HG03097 (cell line): Measurements from ENCODE around the gene SLU7.

Experiments
- ATAC-seq: cut with Tn5 transposase; IDR thresholded peaks from one replicate; pipeline ENCODE4 v1.9.1; 2021; ENCODE audit not compliant: unreplicated experiment, low FRiP score

SLU7 gene

DNA sequence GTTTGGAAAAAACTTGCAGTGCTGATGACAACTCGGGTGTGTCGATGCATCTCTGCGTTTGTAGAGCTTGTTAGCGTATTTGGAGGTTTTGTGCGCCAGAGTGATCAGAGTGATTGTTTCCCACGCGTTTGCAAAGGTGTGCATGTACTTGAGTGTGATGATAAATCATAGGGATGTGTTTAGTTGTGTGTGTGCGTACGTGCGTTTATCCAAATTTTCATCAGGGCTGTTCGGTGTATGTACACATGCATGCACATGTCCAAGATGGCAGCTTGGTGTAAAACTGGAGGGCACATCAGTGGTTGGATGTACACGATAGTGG, 48.2 kb downstream of the SLU7 start:
- no peak for ATAC-seq

- ATAC-seq: no peak
These were observed 48.7 kb downstream of the SLU7 start, which contains the start of gene C1QTNF2 for GRCh38 chr5:160369990-160370712. Gene C1QTNF2, minus strand, starts transcription at chr5:160370626. Its CDS starts 15,615 bp downstream, at chr5:160355011.

DNA sequence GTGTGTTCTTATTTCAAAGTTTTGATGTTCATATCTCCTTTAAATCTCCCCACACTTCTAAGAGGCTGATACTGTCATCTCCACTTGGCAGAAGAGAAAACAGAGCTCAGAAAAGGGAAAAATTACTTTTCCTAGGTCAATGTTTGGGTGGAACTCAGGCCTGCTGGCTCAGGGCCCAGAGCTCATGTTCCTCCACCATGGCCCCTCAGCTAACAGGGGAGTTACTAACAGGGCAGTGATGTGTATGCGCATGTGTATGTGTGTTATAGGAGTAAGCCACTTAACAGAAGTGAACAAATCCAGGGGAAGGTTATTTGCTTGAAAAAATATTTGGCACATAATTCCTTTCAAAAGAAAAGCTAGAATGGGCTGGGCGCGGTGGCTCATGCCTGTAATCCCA, 51.0 kb downstream of the SLU7 start:
- no peak for ATAC-seq

DNA sequence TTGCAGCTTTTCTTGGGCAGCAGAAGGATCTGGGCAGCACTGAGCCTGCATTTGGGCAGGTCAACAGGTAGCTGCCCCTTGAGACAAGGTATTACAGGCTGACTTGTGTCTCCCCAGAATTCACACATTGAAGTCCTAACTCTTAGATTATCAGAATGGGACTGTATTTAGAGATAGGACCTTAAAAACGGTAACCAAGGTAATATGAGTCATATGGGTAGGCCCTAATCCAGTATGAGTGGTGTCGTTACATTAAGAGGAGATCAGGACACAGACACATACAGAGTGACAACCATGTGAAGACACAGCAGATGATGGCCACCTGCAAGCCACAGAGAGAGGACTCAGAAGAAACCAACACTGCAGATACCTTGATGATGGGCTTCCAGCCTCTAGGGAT, 51.6 kb downstream of the SLU7 start:
- ATAC-seq: no peak

- no peak for ATAC-seq
These were observed 52.7 kb downstream of the SLU7 start for GRCh38 chr5:160366230-160366629.

- no peak for ATAC-seq
These were observed 55.1 kb downstream of the SLU7 start for GRCh38 chr5:160363660-160364395.

GRCh38 chr5:160363211-160363610, 55.7 kb downstream of the SLU7 start:
- ATAC-seq: no peak

GRCh38 chr5:160361624-160362228, 57.2 kb downstream of the SLU7 start:
- no peak for ATAC-seq

- no peak for ATAC-seq
These were observed 58.6 kb downstream of the SLU7 start for GRCh38 chr5:160360310-160360709.

GRCh38 chr5:160359816-160360215, 59.1 kb downstream of the SLU7 start:
- no peak for ATAC-seq

DNA sequence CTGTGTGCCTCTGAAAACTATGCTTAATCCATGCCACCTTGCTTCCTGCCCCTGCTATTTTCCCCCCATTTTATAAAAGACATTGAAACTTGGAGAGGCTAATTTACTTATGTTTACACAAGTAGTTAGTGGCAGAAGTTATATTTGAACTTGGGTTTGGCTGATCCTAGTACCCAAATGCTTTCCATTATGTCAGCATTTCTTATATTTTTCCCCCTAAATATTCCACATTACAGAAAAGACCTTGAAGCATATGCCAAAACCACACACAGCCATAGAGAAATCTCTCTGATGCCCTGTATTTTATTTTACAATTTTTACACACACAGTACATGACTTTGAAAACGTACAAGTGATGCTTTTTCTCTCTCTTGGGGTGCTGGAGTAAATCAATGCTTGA, 59.6 kb downstream of the SLU7 start:
- no peak for ATAC-seq

DNA sequence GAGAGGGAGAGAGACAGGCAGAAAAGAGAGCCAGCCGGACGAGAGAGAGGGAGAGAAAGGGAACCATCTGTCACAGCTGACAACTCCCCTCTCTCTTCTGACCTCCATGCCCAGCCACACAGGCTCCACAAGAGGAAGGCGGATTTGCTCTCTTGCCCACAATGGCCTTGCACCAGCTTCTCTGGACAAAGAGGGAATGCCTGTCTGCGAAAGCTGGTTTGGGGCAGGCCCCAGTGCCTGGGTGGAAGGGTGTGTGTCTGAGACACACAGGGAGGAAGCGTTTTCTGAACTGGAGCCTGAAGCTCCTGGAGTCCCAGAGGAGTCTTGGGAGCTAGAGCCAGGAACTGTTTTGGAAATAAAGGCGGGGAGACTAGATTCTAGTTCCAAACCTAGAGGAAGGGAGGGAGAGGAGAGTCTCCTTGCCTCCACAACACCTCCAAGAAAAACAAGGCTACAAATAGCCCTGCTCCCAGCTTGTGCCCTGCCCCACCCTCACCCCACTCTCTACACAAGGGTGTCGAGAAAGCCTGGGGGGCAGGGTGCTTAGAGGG, 60.9 kb downstream of the SLU7 start:
- ATAC-seq: no peak

DNA sequence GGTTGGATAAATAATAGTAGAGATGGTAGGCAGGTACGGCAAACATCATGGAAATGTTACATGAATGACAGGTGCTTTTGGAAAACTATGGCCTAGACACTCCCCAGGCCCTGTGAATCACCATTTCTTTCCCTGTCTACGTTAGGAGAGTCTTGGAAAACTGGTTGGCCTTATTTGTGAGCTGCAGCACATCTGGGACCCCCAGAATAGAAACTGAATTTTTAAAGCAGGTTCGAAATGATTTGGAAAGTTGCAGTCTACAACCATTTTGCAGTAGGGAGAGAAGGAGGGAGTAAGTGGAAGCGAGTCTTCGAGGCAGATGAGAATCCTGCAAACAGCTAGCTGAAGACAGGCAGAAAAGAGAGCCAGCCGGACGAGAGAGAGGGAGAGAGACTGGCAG, 61.5 kb downstream of the SLU7 start:
- ATAC-seq: no peak

DNA sequence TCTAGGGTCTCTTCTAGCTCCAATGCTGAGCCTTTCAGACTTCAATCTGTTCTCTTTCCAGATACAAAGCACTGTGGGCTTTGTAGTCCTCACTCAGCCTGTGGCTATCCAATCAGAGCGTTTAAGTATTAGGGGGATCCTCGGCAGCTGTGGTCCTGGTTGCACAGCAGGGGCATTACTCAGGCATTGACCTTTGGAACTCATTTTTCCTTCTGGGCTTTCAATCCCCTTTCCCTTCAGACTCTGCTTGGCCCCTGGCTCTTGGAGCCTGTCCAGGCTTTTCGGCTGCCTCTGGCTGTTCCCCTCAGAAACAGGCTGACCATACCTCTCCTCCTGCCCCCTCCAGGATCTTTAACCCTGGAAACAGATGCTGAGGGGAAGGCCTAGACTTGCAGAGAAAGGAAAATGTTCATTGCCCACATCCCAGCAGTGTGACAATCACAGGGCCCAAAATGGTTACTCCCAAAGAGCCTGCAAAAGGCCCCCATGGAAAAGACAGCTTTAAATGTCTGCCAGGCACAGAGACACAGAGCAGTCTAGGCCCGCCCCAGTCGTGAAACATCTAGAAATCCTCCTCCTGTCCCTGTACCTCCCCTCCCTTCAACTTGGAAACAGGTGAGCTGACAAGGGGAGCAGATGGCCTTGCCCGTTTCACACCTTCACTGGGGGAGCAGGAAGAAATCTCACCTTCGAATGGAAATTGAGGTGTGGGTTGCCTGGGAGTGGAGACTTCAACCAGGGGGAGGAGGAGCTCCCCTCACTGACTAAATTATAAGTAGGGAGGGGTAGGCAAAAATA, 62.1 kb downstream of the SLU7 start:
- no peak for ATAC-seq

- no peak for ATAC-seq
These were observed 64.2 kb downstream of the SLU7 start for GRCh38 chr5:160354666-160355065.

GRCh38 chr5:160353379-160353778, 65.5 kb downstream of the SLU7 start:
- no peak for ATAC-seq

- no peak for ATAC-seq
These were observed 66.6 kb downstream of the SLU7 start for GRCh38 chr5:160352308-160352707.
